ENCODE results near the gene EIF3D. TPM values are rescaled to one million over a fixed set of nuclear protein-coding genes. Genes with fewer than 3 reads are reported as not detected.
A peak's percentile ranks its signal among the peaks of the same experiment; 100 is the strongest.

The EIF3D gene
- total RNA-seq, 1 donor from 2014 or later: 212 TPM

GRCh38 chr22:36505998-36506635, 22.8 kb downstream of the EIF3D start:
- no peaks in the 10 kb centered on the region for H3K9me3 ChIP-seq
- intact Hi-C loops (cut with DNase I): no loop called here
- H3K4me3 ChIP-seq: peak overlapping the region; percentile 70 to 71
- peaks cover 6 to 13% of the 10 kb centered on the region in 2 donors for H3K4me1 ChIP-seq
- no peak for TF ChIP-seq CTCF (IDR thresholded peaks at IDR 0.05)
- no peak for DNase-seq (ENCODE audit: low spot score in 2 of 2)
- no peaks in the 10 kb centered on the region for H3K27me3 ChIP-seq
- H3K27ac ChIP-seq: peak overlapping the region; percentile 76 to 87
- H3K36me3 ChIP-seq: peaks cover 9 to 16% of the 10 kb centered on the region in 2 donors

DNA sequence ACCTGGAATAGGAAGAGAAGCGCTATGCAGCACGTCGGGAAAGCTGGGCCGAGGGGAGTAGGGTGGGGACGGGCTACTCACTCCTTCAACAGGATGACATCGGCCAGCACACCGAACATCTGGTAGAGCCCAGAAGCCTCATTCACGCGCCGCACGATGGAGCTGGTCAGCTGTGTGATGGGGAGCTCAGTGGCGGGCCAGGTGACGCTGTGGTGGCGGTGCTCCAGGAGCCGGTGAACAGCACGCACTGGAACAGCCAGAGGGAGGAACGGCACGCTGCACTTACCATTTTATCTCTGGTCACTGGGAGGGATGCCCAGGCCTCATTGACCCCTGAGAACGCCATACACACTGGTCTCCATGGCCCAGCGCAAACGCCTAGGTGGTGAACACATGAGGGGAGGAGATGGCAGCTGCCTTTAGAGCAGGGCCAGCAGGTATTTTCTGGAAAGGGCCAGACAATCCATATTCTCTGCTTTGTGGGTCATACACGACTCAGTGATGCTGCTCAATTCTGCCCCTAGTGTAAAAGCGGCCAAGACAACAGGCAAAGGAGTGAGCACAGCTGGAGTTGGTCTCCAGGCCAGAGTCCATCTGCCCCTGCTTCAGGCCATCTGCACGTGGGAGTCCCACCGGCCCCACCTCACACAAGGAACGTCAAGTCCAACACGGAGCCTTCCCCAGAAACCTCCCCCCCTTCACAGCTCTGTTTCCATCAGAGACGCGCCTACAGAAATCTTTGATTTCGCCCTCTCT, 30.9 kb downstream of the EIF3D start:
- no peaks in the 10 kb centered on the region for H3K4me1 ChIP-seq
- no peak for DNase-seq (ENCODE audit: low spot score in 2 of 2)
- intact Hi-C loops (cut with DNase I): no loop called here
- no peaks in the 10 kb centered on the region for H3K27me3 ChIP-seq
- H3K36me3 ChIP-seq: peaks cover 7 to 29% of the 10 kb centered on the region in 2 donors
- TF ChIP-seq CTCF (IDR thresholded peaks at IDR 0.05): no peak
- no peak overlapping the region for H3K4me3 ChIP-seq
- no peaks in the 10 kb centered on the region for H3K9me3 ChIP-seq
- H3K27ac ChIP-seq: no peak overlapping the region

DNA sequence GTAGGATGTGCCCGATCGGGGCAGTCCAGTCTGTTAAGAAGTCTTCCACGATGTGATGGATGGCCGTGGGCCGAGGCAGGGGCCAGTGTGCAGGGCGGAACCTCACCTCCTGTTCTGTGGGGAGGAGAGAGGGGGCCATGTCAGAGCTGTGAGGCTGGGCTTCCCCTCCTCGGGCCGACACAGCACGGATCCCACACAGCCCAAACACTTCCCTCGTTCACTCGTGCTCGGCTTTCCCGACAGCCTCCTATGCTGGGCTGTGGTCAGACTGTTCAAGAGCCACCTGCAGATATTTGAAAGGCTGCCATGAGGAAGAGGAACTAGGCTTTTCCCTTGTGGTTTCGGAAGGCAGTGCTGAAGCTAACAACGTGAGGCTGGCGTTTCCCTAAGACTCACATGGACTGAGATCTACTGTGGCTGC, 35.3 kb downstream of the EIF3D start:
- Histone ChIP-seq H3K36me3 (peaks cover 9 to 48% of the 10 kb centered on the region in 2 donors), H3K4me3 (no peak overlapping the region), H3K27ac (no peak overlapping the region), H3K27me3 (no peaks in the 10 kb centered on the region), H3K9me3 (no peaks in the 10 kb centered on the region), H3K4me1 (no peaks in the 10 kb centered on the region)
- intact Hi-C loops (cut with DNase I): no loop called here
- TF ChIP-seq CTCF (IDR thresholded peaks at IDR 0.05): no peak
- no peak for DNase-seq (ENCODE audit: low spot score in 2 of 2)

DNA sequence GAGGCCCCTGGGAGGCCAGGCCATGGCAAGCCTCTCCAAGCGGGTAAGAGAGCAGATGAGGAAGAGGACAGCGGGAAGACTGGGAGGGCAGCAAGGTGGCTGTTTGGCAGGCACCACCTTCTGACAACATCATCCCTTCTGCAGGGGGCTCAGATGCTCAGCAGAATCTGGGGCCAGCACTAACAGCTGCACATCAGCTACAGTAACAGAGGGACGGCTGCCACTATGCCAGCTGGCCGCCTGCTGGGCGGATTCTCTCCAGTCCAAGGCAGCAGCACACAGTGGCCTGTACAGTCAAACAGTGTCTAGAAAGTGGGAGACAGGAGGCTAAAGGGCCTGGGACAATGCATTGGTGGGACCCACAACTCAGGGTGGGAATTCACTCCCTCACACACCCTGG, 36.9 kb downstream of the EIF3D start:
- Histone ChIP-seq H3K9me3 (no peaks in the 10 kb centered on the region), H3K36me3 (peaks cover 2 to 41% of the 10 kb centered on the region in 2 donors), H3K27ac (no peak overlapping the region), H3K4me1 (no peaks in the 10 kb centered on the region), H3K27me3 (no peaks in the 10 kb centered on the region), H3K4me3 (no peak overlapping the region)
- intact Hi-C loops (cut with DNase I): no loop called here
- no peak for DNase-seq (ENCODE audit: low spot score in 2 of 2)
- TF ChIP-seq CTCF (IDR thresholded peaks at IDR 0.05): no peak

GRCh38 chr22:36491155-36491554, 37.8 kb downstream of the EIF3D start:
- Histone ChIP-seq H3K4me3 (no peak overlapping the region), H3K4me1 (no peaks in the 10 kb centered on the region), H3K36me3 (peaks cover 2 to 33% of the 10 kb centered on the region in 2 donors), H3K9me3 (no peaks in the 10 kb centered on the region), H3K27me3 (no peaks in the 10 kb centered on the region), H3K27ac (no peak overlapping the region)
- no peak for DNase-seq (ENCODE audit: low spot score in 2 of 2)
- intact Hi-C loops (cut with DNase I): no loop called here
- no peak for TF ChIP-seq CTCF (IDR thresholded peaks at IDR 0.05)
